HCT116 (cell line): ENCODE results near the gene PDE7B. TPM values are rescaled to one million over a fixed set of nuclear protein-coding genes. Genes with fewer than 3 reads are reported as not detected.

Experiments
- ATAC-seq: fragments of 200-7000 bp; cut with Tn5 transposase; 2 replicates; pipeline ENCODE4 v1.9.1; 2020; ENCODE audit warnings: mild to moderate bottlenecking, moderate library complexity
- BruUV-seq: library from RNA; stranded (reverse); fragments of 400-500 nt; replicated peaks from 2 replicates; lab custom pipeline; 2021; lab: Mats Ljungman, UMichigan
- CTCF ChIA-PET: fragments of 300-600 bp; sonication (Branson Sonifier 250); formaldehyde crosslinking; loops from one replicate; lab custom pipeline; 2021; ENCODE audit warnings: antibody characterized with exemption; lab: Charles Lee
- POLR2A ChIA-PET: fragments of 300-600, 350-600 bp; sonication (Branson Sonifier 250); formaldehyde crosslinking; loops from one replicate; lab custom pipeline; 2021; ENCODE audit warnings: antibody characterized with exemption; lab: Charles Lee
- RAD21 ChIA-PET, 2 experiments: fragments of 300-600 bp; sonication (Branson Sonifier 250); formaldehyde crosslinking; loops; one replicate each; lab custom pipeline; 2023; ENCODE audit warnings: low total read pairs in 2 of 2; ENCODE audit not compliant: uncharacterized antibody in 2 of 2, unreplicated experiment in 2 of 2, low non-redundant PET in 1 of 2; lab: Charles Lee
- DNase-seq: peaks from one replicate; pipeline ENCODE4 v3.0.0-alpha.2; 2010; ENCODE audit warnings: low read depth, low spot score
- H2AFZ ChIP-seq: fragments of 200-600 bp; shearing (Covaris generic), sonication (generic); 2 replicates; pipeline ENCODE4 v1.6.1; 2017; ENCODE audit warnings: low read depth, mixed run types, mixed read lengths, antibody characterized with exemption, low read length; ENCODE audit not compliant: poor library complexity, severe bottlenecking
- H3K27ac ChIP-seq: 2 replicates; pipeline ENCODE4 v1.5.1; 2012; ENCODE audit warnings: low read depth, low read length
- H3K27me3 ChIP-seq: fragments of 200-600 bp; sonication (generic); 2 replicates; pipeline ENCODE4 v1.6.1; 2016; ENCODE audit warnings: mixed run types, low read length, mixed read lengths; ENCODE audit not compliant: insufficient read depth
- H3K36me3 ChIP-seq, 2 experiments: fragments of 200-500 bp in 1 of 2; fragments of 200-600 bp in 1 of 2; sonication (Bioruptor generic) in 1 of 2; sonication (generic) in 1 of 2; 2 replicates each; pipeline versions ENCODE4 v1.5.1 to v1.6.1; 2014 to 2016; ENCODE audit warnings: low read length in 2 of 2, inconsistent platforms in 1 of 2, mixed read lengths in 1 of 2, mixed run types in 1 of 2; ENCODE audit not compliant: insufficient read depth in 2 of 2, control insufficient read depth in 1 of 2
- H3K4me1 ChIP-seq, 2 experiments: fragments of 200-600 bp in 1 of 2; sonication (generic) in 1 of 2; 2 replicates each; pipeline versions ENCODE4 v1.5.1 to v1.6.1; 2012 to 2017; ENCODE audit warnings: low read length in 2 of 2, inconsistent platforms in 1 of 2, mild to moderate bottlenecking in 1 of 2, mixed read lengths in 1 of 2, mixed run types in 1 of 2, moderate library complexity in 1 of 2; ENCODE audit not compliant: insufficient read depth in 2 of 2, control insufficient read depth in 1 of 2
- H3K4me2 ChIP-seq: fragments of 200-600 bp; sonication (generic); 2 replicates; pipeline ENCODE4 v1.6.1; 2017; ENCODE audit warnings: mixed run types, low read length, mixed read lengths
- H3K4me3 ChIP-seq, 2 experiments: fragments of 200-600 bp in 1 of 2; sonication (generic) in 1 of 2; replicated peaks in 1 of 2; 2 replicates each; pipeline ENCODE4 v1.5.1; 2011 to 2016; ENCODE audit warnings: low read length in 2 of 2, control low read depth in 1 of 2, low read depth in 1 of 2, mild to moderate bottlenecking in 1 of 2, mixed read lengths in 1 of 2, mixed run types in 1 of 2
- H3K79me2 ChIP-seq: fragments of 200-600 bp; sonication (generic); 2 replicates; pipeline ENCODE4 v1.6.1; 2017; ENCODE audit warnings: mild to moderate bottlenecking, mixed run types, low read length, moderate library complexity, mixed read lengths; ENCODE audit not compliant: insufficient read depth
- H3K9ac ChIP-seq: fragments of 200-600 bp; sonication (generic); 2 replicates; pipeline ENCODE4 v1.6.1; 2016; ENCODE audit warnings: low read length, mixed read lengths
- H3K9me2 ChIP-seq: fragments of 200-600 bp; sonication (generic), shearing (Covaris generic); 2 replicates; pipeline ENCODE4 v1.6.1; 2017; ENCODE audit warnings: mixed run types, mild to moderate bottlenecking, moderate library complexity; ENCODE audit not compliant: insufficient read depth
- H3K9me3 ChIP-seq, 2 experiments: fragments of 200-500 bp in 1 of 2; fragments of 200-600 bp in 1 of 2; sonication (Bioruptor generic) in 1 of 2; sonication (generic) in 1 of 2; 2 replicates each; pipeline ENCODE4 v1.6.1; 2014 to 2017; ENCODE audit warnings: low read length in 2 of 2, mixed read lengths in 2 of 2, inconsistent platforms in 1 of 2, low read depth in 1 of 2, mild to moderate bottlenecking in 1 of 2, mixed run types in 1 of 2, moderate library complexity in 1 of 2; ENCODE audit not compliant: control insufficient read depth in 1 of 2, insufficient read depth in 1 of 2
- H4K20me1 ChIP-seq: fragments of 200-600 bp; sonication (generic), shearing (Covaris generic); 2 replicates; pipeline ENCODE4 v1.6.1; 2017; ENCODE audit warnings: mixed run types, mild to moderate bottlenecking, moderate library complexity; ENCODE audit not compliant: insufficient read depth
- CEBPB ChIP-seq: IDR thresholded peaks from 2 replicates; pipeline ENCODE4 v1.6.1; 2012; ENCODE audit warnings: low read depth
- EGR1 ChIP-seq: IDR thresholded peaks from 2 replicates; pipeline ENCODE4 v1.6.1; 2012; ENCODE audit warnings: low read depth
- ELF1 ChIP-seq: IDR thresholded peaks from 2 replicates; pipeline ENCODE4 v1.6.1; 2012; ENCODE audit warnings: low read depth, borderline replicate concordance
- FOSL1 ChIP-seq: IDR thresholded peaks from 2 replicates; pipeline ENCODE4 v1.6.1; 2012; ENCODE audit warnings: low read depth
- POLR2AphosphoS5 ChIP-seq: IDR thresholded peaks from 2 replicates; pipeline ENCODE4 v1.6.1; 2011; ENCODE audit warnings: mild to moderate bottlenecking, low read depth, low read length, moderate library complexity
- RAD21 ChIP-seq: IDR thresholded peaks from 2 replicates; pipeline ENCODE4 v1.6.1; 2012; ENCODE audit warnings: low read depth, mild to moderate bottlenecking
- SIN3A ChIP-seq: IDR thresholded peaks from 2 replicates; pipeline ENCODE4 v1.6.1; 2012; ENCODE audit warnings: low read depth
- SRF ChIP-seq: IDR thresholded peaks from 2 replicates; pipeline ENCODE4 v1.6.1; 2012; ENCODE audit warnings: low read depth
- YY1 ChIP-seq: IDR thresholded peaks from 2 replicates; pipeline ENCODE4 v1.6.1; 2011; ENCODE audit warnings: low read length, low read depth, moderate library complexity, mild to moderate bottlenecking; ENCODE audit not compliant: insufficient replicate concordance; ENCODE audit errors: extremely low read depth
- ZFX ChIP-seq: fragments of 450-650 bp; IDR thresholded peaks from 2 replicates; pipeline ENCODE4 v1.6.1; 2017
- ZNF274 ChIP-seq: fragments of 200-500 bp; sonication (Bioruptor generic); IDR thresholded peaks from 2 replicates; pipeline ENCODE4 v1.6.1; 2014; ENCODE audit warnings: mild to moderate bottlenecking, low read depth, low read length, inconsistent platforms
- intact Hi-C: fragments of 100-400 bp; cut with micrococcal nuclease; formaldehyde crosslinking; loops from 2 replicates; pipeline ENCODE4 v1.10.0; 2022
- total RNA-seq: library from RNA; stranded (reverse); gene quantifications from one replicate; pipeline ENCODE4 v1.2.1, GENCODE V29; 2021; ENCODE audit not compliant: unreplicated experiment
- TF ChIP-seq, protein P1 (sequence below): IDR thresholded peaks from 2 replicates; pipeline ENCODE4 v1.6.1; 2012
- TF ChIP-seq, protein P2 (sequence below): IDR thresholded peaks from 2 replicates; pipeline ENCODE4 v1.6.1; 2012; ENCODE audit warnings: low read depth
- TF ChIP-seq, protein P3 (sequence below), 3 experiments: fragments of 200-600 bp in 1 of 3; sonication (generic) in 1 of 3; IDR thresholded peaks in 2 of 3; conservative IDR thresholded peaks in 1 of 3; 2 replicates each; pipeline ENCODE4 v1.5.1; 2012 to 2017; ENCODE audit warnings: low read depth in 2 of 3, low read length in 2 of 3, antibody characterized with exemption in 1 of 3, borderline replicate concordance in 1 of 3, control low read depth in 1 of 3, mild to moderate bottlenecking in 1 of 3, mixed read lengths in 1 of 3, mixed run types in 1 of 3, moderate library complexity in 1 of 3; ENCODE audit not compliant: insufficient read depth in 1 of 3

The PDE7B gene
- total RNA-seq, 1 experiment from 2014 or later, result 0.61 TPM

DNA sequence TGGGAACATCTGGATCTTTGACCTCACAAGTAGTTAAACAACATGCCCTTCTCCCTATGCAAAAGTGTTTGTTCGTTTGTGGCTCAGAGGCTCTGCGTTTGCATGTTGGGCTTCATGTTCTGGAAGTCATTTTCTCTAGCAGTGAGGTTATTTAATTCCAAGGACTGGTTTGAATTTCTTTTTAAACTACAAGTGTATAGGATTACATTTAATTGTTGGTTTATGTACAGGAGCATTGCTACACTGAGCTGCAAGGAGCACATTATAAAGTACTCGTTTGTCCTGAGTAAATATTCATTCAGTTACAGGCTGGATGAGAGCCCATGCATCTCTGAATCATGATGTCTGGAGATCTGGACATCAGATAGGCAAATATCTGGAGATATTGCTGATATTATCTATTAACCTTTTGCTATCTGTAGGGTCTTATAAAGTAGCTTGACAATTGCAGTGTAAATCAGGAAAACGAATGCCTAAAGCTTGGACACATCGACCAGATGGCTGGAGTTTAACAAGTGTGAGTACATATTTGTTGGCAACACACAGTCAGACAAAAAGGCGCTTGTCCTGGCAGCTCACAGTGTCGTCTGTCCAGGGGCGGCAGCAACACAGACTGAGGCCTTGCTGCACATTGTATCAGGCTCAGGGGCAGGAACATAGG, 84.6 kb downstream of the PDE7B start:
- peak; percentile 36; the same call in 1 of the 2 replicates for ATAC-seq
- Histone ChIP-seq H3K9ac (no peak overlapping the region), H3K27me3 (no peaks in the 10 kb centered on the region), H2AFZ (peak overlapping the region; percentile 19), H3K27ac (no peak overlapping the region), H3K79me2 (no peaks in the 10 kb centered on the region), H3K9me3 (no peaks in the 10 kb centered on the region), H3K4me3 (no peak overlapping the region), H3K4me1 (peaks cover 0 to 11% of the 10 kb centered on the region in 2 experiments; a peak in 1 of 4 replicates), H3K9me2 (no peaks in the 10 kb centered on the region), H3K4me2 (peak overlapping the region; percentile 11; the same call in 1 of the 2 replicates), H3K36me3 (no peaks in the 10 kb centered on the region), H4K20me1 (no peaks in the 10 kb centered on the region)
- TF ChIP-seq SRF (no peak), EGR1 (no peak), FOSL1 (no peak), POLR2AphosphoS5 (no peak), ZNF274 (no peak), RAD21 (no peak), YY1 (no peak), ZFX (no peak), CEBPB (no peak), ELF1 (no peak), SIN3A (no peak)
- TF ChIP-seq, protein P1, sequence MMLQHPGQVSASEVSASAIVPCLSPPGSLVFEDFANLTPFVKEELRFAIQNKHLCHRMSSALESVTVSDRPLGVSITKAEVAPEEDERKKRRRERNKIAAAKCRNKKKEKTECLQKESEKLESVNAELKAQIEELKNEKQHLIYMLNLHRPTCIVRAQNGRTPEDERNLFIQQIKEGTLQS, result no peak
- TF ChIP-seq, protein P2, sequence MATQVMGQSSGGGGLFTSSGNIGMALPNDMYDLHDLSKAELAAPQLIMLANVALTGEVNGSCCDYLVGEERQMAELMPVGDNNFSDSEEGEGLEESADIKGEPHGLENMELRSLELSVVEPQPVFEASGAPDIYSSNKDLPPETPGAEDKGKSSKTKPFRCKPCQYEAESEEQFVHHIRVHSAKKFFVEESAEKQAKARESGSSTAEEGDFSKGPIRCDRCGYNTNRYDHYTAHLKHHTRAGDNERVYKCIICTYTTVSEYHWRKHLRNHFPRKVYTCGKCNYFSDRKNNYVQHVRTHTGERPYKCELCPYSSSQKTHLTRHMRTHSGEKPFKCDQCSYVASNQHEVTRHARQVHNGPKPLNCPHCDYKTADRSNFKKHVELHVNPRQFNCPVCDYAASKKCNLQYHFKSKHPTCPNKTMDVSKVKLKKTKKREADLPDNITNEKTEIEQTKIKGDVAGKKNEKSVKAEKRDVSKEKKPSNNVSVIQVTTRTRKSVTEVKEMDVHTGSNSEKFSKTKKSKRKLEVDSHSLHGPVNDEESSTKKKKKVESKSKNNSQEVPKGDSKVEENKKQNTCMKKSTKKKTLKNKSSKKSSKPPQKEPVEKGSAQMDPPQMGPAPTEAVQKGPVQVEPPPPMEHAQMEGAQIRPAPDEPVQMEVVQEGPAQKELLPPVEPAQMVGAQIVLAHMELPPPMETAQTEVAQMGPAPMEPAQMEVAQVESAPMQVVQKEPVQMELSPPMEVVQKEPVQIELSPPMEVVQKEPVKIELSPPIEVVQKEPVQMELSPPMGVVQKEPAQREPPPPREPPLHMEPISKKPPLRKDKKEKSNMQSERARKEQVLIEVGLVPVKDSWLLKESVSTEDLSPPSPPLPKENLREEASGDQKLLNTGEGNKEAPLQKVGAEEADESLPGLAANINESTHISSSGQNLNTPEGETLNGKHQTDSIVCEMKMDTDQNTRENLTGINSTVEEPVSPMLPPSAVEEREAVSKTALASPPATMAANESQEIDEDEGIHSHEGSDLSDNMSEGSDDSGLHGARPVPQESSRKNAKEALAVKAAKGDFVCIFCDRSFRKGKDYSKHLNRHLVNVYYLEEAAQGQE, result no peak
- TF ChIP-seq, protein P3, sequence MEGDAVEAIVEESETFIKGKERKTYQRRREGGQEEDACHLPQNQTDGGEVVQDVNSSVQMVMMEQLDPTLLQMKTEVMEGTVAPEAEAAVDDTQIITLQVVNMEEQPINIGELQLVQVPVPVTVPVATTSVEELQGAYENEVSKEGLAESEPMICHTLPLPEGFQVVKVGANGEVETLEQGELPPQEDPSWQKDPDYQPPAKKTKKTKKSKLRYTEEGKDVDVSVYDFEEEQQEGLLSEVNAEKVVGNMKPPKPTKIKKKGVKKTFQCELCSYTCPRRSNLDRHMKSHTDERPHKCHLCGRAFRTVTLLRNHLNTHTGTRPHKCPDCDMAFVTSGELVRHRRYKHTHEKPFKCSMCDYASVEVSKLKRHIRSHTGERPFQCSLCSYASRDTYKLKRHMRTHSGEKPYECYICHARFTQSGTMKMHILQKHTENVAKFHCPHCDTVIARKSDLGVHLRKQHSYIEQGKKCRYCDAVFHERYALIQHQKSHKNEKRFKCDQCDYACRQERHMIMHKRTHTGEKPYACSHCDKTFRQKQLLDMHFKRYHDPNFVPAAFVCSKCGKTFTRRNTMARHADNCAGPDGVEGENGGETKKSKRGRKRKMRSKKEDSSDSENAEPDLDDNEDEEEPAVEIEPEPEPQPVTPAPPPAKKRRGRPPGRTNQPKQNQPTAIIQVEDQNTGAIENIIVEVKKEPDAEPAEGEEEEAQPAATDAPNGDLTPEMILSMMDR (IDR thresholded peaks at IDR 0.05 in 2 of 3, conservative IDR thresholded peaks at IDR 0.05 in 1 of 3; ENCODE audit: borderline replicate concordance in 1 of 3, insufficient read depth in 1 of 3, low read depth in 2 of 3, low read length in 2 of 3), result no peak
- CTCF ChIA-PET, result no interaction called here
- DNase-seq, result no peak
- RAD21 ChIA-PET, result no interaction called here
- intact Hi-C loops, result no loop called here
- POLR2A ChIA-PET, result no interaction called here
- BruUV-seq, result no TSS peak
